Activated T-helper 2 cell treated with anti-CD3 and anti-CD28 coated beads, Interferon-gamma antibody, Interleukin-2, Interleukin-4, amounts not matched to agents 10 μg/mL and 5 μg/mL and 100 μg/mL, durations not matched to agents 14 hours and 24 hours and 36 hours (primary cell): ENCODE data around the gene NET1. TPM values are rescaled to one million over a fixed set of nuclear protein-coding genes. Genes with fewer than 3 reads are reported as not detected.

Experiments
- DNase-seq: peaks from one replicate; pipeline ENCODE4 v3.0.0; 2021; ENCODE audit warnings: low spot score
- H3K27ac Mint-ChIP-seq: one replicate; pipeline ENCODE4 v1.8.0; 2021; ENCODE audit warnings: mixed read lengths
- H3K27me3 Mint-ChIP-seq: one replicate; pipeline ENCODE4 v1.8.0; 2021; ENCODE audit warnings: low read depth, mixed read lengths
- H3K36me3 Mint-ChIP-seq: one replicate; pipeline ENCODE4 v1.8.0; 2021; ENCODE audit warnings: low read depth, mixed read lengths
- H3K4me1 Mint-ChIP-seq: one replicate; pipeline ENCODE4 v1.8.0; 2021; ENCODE audit warnings: low read depth, mixed read lengths
- H3K4me3 Mint-ChIP-seq: one replicate; pipeline ENCODE4 v1.8.0; 2021; ENCODE audit warnings: low read depth, mild to moderate bottlenecking, moderate library complexity, mixed read lengths
- H3K9me3 Mint-ChIP-seq: one replicate; pipeline ENCODE4 v1.8.0; 2021; ENCODE audit warnings: mixed read lengths
- intact Hi-C: fragments of 100-400 bp; cut with micrococcal nuclease; formaldehyde crosslinking; loops from one replicate; pipeline ENCODE4 v1.15.1; 2023
- total RNA-seq: library from RNA; stranded (reverse); gene quantifications from 2 replicates; pipeline ENCODE4 v1.2.3, GENCODE V29; 2022

Gene NET1
- total RNA-seq, 1 donor from 2014 or later: 43.3 TPM

GRCh38 chr10:5435328-5435727, 23.0 kb downstream of the NET1 start:
- intact Hi-C loops: loop anchor here (2.0 kb wide), 1 partner anchor 345 kb away; no protein-coding TSS in a partner anchor
- Mint-ChIP-seq H3K4me3 (no peak overlapping the region), H3K9me3 (peaks cover 10% of the 10 kb centered on the region), H3K27ac (no peak overlapping the region), H3K36me3 (peaks cover 20% of the 10 kb centered on the region), H3K27me3 (no peaks in the 10 kb centered on the region), H3K4me1 (peaks cover 18% of the 10 kb centered on the region)
- no peak for DNase-seq

DNA sequence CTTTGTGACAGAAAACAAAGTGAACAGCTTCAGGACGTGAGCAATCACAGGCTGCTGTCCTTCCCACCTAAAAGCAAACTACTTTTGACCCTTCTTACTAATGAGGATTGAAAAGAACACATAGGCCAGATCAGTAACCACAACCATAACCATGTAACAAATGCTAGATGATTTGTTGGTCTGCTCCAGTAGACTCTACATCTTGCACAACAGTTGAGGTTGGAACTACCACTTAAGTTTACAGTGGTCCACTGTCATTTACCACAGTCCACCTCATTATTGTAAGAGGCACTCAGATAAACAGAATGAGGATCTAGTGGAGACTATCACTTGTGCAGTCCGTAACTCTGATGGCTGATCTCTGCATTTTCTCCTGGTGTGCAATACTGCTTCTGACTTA, 27.8 kb downstream of the NET1 start:
- Mint-ChIP-seq H3K4me1 (peaks cover 32% of the 10 kb centered on the region), H3K4me3 (no peak overlapping the region), H3K9me3 (no peaks in the 10 kb centered on the region), H3K27ac (no peak overlapping the region), H3K27me3 (no peaks in the 10 kb centered on the region), H3K36me3 (peaks cover 8% of the 10 kb centered on the region)
- intact Hi-C loops: loop anchor here (5.0 to 10.0 kb wide), 5 partner anchors 375 to 615 kb away; partner anchors contain the start of genes AKR1E2, FBH1 and GDI2
- DNase-seq: no peak

GRCh38 chr10:5441106-5441505, 28.7 kb downstream of the NET1 start:
- DNase-seq: no peak
- Mint-ChIP-seq H3K36me3 (peaks cover 8% of the 10 kb centered on the region), H3K9me3 (no peaks in the 10 kb centered on the region), H3K27me3 (no peaks in the 10 kb centered on the region), H3K27ac (no peak overlapping the region), H3K4me1 (peaks cover 35% of the 10 kb centered on the region), H3K4me3 (no peak overlapping the region)
- intact Hi-C loops: loop anchor here (5.0 to 10.0 kb wide), 5 partner anchors 374 to 616 kb away; partner anchors contain the start of genes AKR1E2, FBH1 and GDI2

GRCh38 chr10:5442065-5442989, 30.0 kb downstream of the NET1 start:
- Mint-ChIP-seq H3K36me3 (peaks cover 8% of the 10 kb centered on the region), H3K9me3 (no peaks in the 10 kb centered on the region), H3K27ac (peak overlapping the region; percentile 41), H3K4me1 (peaks cover 43% of the 10 kb centered on the region), H3K27me3 (no peaks in the 10 kb centered on the region), H3K4me3 (no peak overlapping the region)
- intact Hi-C loops: loop anchor here (1.0 to 10.0 kb wide), 6 partner anchors 181 to 618 kb away; partner anchors contain the start of genes AKR1E2, FBH1 and GDI2
- no peak for DNase-seq

DNA sequence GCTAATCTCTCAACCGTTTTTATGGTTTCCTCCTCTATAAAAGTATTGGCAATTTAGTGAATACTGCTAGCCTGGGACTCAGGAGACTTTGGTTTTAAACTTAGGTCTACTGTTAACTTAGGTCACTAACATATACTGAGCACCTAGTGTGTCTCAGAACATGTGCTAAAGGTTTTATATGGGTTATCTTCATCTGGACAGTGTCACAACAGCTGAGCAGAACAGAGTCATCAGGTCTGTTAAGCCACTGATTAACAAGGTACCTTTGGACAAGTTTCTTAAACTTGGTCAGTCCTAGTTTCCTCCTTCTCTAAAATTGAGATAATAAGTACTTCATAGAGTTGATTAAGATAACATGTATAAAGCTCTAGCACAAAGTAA, 30.6 kb downstream of the NET1 start:
- H3K9me3 Mint-ChIP-seq: no peaks in the 10 kb centered on the region
- peaks cover 8% of the 10 kb centered on the region for H3K36me3 Mint-ChIP-seq
- peaks cover 42% of the 10 kb centered on the region for H3K4me1 Mint-ChIP-seq
- intact Hi-C loops: loop anchor here (1.0 to 10.0 kb wide), 6 partner anchors 180 to 618 kb away; partner anchors contain the start of genes AKR1E2, FBH1 and GDI2
- no peak overlapping the region for H3K27ac Mint-ChIP-seq
- no peaks in the 10 kb centered on the region for H3K27me3 Mint-ChIP-seq
- DNase-seq: no peak
- H3K4me3 Mint-ChIP-seq: no peak overlapping the region

- H3K4me3 Mint-ChIP-seq: no peak overlapping the region
- intact Hi-C loops: loop anchor here (5.0 to 10.0 kb wide), 5 partner anchors 371 to 619 kb away; partner anchors contain the start of genes AKR1E2, FBH1 and GDI2
- H3K36me3 Mint-ChIP-seq: peaks cover 8% of the 10 kb centered on the region
- H3K27ac Mint-ChIP-seq: no peak overlapping the region
- no peaks in the 10 kb centered on the region for H3K27me3 Mint-ChIP-seq
- no peaks in the 10 kb centered on the region for H3K9me3 Mint-ChIP-seq
- no peak for DNase-seq
- H3K4me1 Mint-ChIP-seq: peaks cover 44% of the 10 kb centered on the region
Observed at GRCh38 chr10:5443429-5443828, 31.1 kb downstream of the NET1 start.

- Mint-ChIP-seq H3K4me3 (no peak overlapping the region), H3K36me3 (peaks cover 12% of the 10 kb centered on the region), H3K27me3 (no peaks in the 10 kb centered on the region), H3K27ac (no peak overlapping the region), H3K9me3 (no peaks in the 10 kb centered on the region), H3K4me1 (peaks cover 55% of the 10 kb centered on the region)
- no peak for DNase-seq
- intact Hi-C loops: loop anchor here (5.0 to 10.0 kb wide), 5 partner anchors 153 to 620 kb away; partner anchors contain the start of genes AKR1E2, GDI2 and TASOR2
Observed at GRCh38 chr10:5445006-5445405, 32.6 kb downstream of the NET1 start.

- H3K27ac Mint-ChIP-seq: peak overlapping the region; percentile 87
- no peaks in the 10 kb centered on the region for H3K27me3 Mint-ChIP-seq
- no peaks in the 10 kb centered on the region for H3K9me3 Mint-ChIP-seq
- intact Hi-C loops: loop anchor here (2.0 to 10.0 kb wide), 6 partner anchors 154 to 622 kb away; partner anchors contain the start of genes AKR1E2, GDI2 and TASOR2
- DNase-seq: peak; percentile 83
- peaks cover 57% of the 10 kb centered on the region for H3K4me1 Mint-ChIP-seq
- H3K4me3 Mint-ChIP-seq: peak overlapping the region; percentile 89
- H3K36me3 Mint-ChIP-seq: peaks cover 15% of the 10 kb centered on the region
Observed at GRCh38 chr10:5446390-5446926, 34.1 kb downstream of the NET1 start.

GRCh38 chr10:5447056-5447455, 34.7 kb downstream of the NET1 start:
- Mint-ChIP-seq H3K27ac (peak overlapping the region; percentile 67), H3K36me3 (peaks cover 19% of the 10 kb centered on the region)

GRCh38 chr10:5447611-5448071, 35.3 kb downstream of the NET1 start:
- DNase-seq: peak; percentile 23
- intact Hi-C loops: loop anchor here (1.0 to 10.0 kb wide), 7 partner anchors 105 to 623 kb away; partner anchors contain the start of genes AKR1E2, GDI2 and TASOR2
- Mint-ChIP-seq H3K4me1 (peaks cover 53% of the 10 kb centered on the region), H3K27ac (peak overlapping the region; percentile 60), H3K36me3 (peaks cover 24% of the 10 kb centered on the region), H3K4me3 (peak overlapping the region; percentile 89), H3K9me3 (no peaks in the 10 kb centered on the region), H3K27me3 (no peaks in the 10 kb centered on the region)

More at GRCh38 chr10:5447056-5447455, 34.7 kb downstream of the NET1 start:
- no peaks in the 10 kb centered on the region for H3K9me3 Mint-ChIP-seq
- intact Hi-C loops: loop anchor here (1.0 to 10.0 kb wide), 7 partner anchors 105 to 622 kb away; partner anchors contain the start of genes AKR1E2, GDI2 and TASOR2
- DNase-seq: no peak
- H3K4me3 Mint-ChIP-seq: peak overlapping the region; percentile 89
- H3K4me1 Mint-ChIP-seq: peaks cover 57% of the 10 kb centered on the region
- H3K27me3 Mint-ChIP-seq: no peaks in the 10 kb centered on the region

GRCh38 chr10:5448333-5449001, 36.1 kb downstream of the NET1 start:
- Mint-ChIP-seq H3K27ac (no peak overlapping the region), H3K9me3 (no peaks in the 10 kb centered on the region), H3K27me3 (no peaks in the 10 kb centered on the region), H3K4me3 (peak overlapping the region; percentile 43), H3K36me3 (peaks cover 30% of the 10 kb centered on the region), H3K4me1 (peaks cover 46% of the 10 kb centered on the region)
- intact Hi-C loops: loop anchor here (5.0 to 10.0 kb wide), 5 partner anchors 156 to 624 kb away; partner anchors contain the start of genes AKR1E2, GDI2 and TASOR2
- DNase-seq: no peak

GRCh38 chr10:5449227-5449626, 36.9 kb downstream of the NET1 start:
- H3K27ac Mint-ChIP-seq: no peak overlapping the region
- intact Hi-C loops: loop anchor here (5.0 to 10.0 kb wide), 5 partner anchors 157 to 624 kb away; partner anchors contain the start of genes AKR1E2, GDI2 and TASOR2
- no peak overlapping the region for H3K4me3 Mint-ChIP-seq
- H3K4me1 Mint-ChIP-seq: peaks cover 40% of the 10 kb centered on the region
- H3K36me3 Mint-ChIP-seq: peaks cover 38% of the 10 kb centered on the region
- no peaks in the 10 kb centered on the region for H3K27me3 Mint-ChIP-seq
- DNase-seq: no peak
- H3K9me3 Mint-ChIP-seq: no peaks in the 10 kb centered on the region
